Anterior cingulate cortex (tissue), 58 donors: Measurements from ENCODE around the gene USP24.
"Not testable (repeated sequence)": the region's sequence is repeated elsewhere in the genome, so short reads cannot be mapped to it uniquely, and the experiment has no call there.

Source experiments
- DNase-seq, 58 donors: peaks; one replicate each; lab custom pipeline; 2025; lab: John Stamatoyannopoulos, UW

Gene USP24

DNA sequence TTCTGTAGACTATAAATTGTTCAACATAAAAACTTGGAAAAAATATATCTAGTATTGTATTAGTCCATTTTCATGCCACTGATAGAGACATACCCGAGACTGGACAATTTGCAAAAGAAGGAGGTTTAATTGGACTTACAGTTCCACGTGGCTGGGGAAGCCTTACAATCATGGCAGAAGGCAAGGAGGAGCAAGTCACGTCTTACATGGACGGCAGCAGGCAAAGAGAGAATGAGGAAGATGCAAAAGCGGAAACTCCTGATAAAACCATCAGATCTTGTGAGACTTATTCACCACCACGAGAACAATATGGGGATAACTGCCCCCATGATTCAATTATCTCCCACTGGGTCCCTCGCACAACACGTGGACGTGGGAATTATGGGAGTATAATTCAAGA lies 15.4 kb downstream of the USP24 start:
- not testable (repeated sequence) for DNase-seq

DNA sequence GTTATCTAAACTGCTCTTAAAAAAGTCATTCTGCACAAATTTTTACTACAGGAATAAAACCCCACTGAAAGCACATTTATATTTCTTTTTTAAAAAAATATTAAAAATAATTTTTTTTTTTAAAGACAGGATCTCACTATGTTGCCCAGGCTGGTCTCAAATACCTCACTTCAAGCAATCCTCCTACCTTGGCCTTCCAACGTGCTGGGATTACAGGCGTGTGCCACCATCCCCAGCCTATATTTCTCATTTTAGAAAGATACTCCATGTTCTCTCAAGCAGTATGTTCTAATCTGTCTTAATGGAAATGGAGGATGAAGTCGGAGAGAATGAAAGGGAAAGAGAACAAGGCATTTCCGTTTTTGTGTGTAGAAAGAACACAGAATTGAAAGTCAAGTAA lies 17.1 kb downstream of the USP24 start:
- DNase-seq = no peak

DNA sequence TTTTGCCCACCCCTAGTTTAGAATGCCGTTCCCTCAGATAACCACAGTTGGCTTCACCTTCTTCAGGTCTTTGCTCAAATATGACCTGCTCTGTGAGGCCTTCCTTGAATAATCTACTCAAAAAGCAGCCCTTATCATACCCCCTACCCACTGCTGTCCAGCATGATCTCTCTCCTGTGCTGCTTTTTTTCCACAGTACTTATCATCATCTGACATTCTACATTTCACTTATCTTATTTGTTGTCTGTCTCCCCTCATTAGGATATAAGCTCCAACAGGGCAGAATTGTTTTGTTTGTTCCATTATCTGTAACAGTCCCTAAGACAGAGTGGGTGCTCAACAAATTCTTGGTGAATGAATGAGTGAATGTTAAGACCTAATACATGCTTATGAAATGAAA lies 18.1 kb downstream of the USP24 start:
- DNase-seq = no peak

DNA sequence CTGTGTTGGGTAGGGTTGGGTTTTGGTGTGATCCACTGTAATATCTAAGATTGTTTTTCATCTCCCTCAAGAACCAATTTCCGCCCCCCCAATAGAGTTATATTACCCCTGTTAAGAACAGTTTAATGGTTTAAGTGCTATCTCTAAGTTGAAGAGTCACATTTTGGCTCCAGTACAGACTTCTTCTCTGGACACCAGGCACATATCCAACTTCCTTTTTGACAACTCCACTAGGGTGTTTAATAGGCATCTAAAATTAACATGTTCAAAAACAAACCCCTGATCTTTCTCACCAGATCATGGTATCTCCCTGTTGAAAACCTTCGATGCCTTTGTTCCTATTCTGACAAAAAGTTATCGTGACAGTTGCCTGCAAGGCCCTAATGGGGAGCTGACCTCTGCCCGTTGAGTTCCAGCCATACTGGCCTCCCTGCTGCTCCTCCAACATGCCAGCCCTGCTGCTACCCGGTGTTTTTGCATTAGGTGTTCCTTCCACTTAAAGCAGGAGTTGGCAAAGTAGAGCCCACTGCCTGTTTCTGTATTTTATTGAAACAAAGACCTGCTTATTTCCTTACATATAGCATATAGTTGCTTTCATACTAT lies 18.6 kb downstream of the USP24 start:
- no peak for DNase-seq

DNA sequence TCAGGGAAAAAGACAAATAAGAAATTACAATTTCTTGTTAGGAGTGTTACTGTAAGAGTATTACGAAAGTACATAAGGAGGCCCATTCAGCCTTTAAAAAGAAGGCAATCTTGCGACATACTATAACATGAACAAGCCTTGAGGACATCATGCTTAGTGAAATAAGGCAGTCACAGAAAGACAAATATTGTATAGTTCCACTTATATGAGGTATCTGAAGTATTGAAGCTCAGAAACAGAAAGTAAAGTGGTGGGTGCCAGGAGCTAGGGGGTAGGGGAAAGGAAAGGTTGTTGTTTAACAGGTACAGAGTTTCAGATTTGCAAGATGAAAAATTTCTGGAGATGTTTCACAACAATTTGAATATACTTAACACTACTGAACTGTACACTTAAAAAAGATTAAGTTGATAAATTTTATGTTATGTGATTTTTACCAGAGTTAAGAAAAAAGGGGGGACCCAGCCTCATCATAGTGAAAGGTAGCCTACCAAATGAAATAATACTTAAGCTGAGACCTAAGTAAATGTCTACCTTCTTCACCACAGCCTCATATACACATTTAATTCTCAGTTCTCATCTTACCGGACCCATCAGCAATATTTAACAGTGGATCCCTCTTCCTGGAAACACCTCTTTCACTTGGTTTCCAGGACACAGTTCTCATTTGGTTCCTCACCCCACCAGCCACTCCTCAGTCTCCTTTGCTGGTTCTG lies 19.5 kb downstream of the USP24 start:
- no peak for DNase-seq

DNA sequence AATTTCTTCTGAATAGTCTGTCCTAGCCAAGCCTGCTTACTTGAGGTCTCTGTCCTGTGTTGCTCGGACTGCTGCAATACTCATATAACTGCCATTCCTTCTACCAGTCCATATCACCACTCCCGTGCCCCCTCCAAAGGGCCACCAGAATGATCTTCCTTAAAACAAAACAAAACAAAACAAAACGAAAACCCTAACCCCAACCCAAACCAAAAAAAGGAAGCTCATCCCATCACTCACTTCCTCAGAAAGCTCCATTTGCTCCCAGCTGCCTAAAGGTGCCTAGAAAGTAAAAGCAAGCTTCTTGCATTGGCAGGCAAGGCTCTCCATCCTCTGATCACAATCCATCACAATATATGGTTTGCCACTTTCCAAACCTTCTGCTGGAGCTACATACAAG lies 20.3 kb downstream of the USP24 start:
- DNase-seq = no peak

DNA sequence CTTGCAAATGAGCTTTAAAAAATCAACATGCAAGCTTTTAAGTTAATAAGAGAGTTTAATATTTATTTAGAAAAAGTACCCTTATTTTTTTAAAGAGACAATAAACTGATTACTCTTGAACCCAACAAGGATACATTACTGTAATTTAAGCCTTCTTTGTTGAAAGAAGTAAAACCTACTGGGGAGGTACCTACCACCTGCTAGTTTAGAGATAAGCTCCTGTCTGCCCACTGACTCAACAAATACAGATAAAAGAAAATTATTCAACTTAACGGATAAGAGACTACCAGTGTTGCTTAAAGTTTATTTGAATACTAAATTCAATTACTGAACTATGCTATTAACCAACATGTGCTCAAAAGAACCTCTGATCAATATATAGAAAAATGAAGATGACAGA lies 23.1 kb downstream of the USP24 start:
- DNase-seq = no peak

DNA sequence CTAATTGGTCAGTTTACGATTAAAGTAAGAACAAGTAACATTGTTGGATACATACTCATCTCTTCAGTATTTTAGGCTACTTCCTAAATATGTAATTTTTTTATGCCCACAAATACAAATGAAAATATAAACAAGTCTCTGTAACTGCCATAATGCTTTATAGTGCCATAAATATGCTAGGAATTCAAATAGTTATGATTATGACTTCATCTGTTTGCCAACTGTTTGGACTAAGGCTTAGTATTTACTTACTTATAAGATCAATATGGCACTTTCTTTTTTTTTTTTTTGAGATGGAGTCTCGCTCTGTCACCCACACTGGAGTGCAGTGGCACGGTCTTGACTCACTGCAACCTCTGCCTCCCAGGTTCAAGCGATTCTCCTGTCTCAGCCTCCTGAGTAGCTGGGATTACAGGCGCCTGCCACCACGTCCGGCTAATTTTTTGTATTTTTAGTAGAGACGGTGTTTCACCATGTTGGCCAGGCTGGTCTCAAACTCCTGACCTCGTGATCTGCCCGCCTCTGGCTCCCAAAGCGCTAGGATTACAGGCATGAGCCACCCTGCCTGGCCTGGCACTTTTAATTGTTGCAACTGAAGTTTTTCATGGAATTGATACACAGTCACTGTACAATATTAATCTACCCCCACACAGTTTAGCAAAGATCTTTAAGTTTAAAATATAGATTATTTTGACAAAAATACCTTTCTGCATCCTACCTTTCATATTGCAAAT lies 23.8 kb downstream of the USP24 start:
- not testable (repeated sequence) for DNase-seq

DNA sequence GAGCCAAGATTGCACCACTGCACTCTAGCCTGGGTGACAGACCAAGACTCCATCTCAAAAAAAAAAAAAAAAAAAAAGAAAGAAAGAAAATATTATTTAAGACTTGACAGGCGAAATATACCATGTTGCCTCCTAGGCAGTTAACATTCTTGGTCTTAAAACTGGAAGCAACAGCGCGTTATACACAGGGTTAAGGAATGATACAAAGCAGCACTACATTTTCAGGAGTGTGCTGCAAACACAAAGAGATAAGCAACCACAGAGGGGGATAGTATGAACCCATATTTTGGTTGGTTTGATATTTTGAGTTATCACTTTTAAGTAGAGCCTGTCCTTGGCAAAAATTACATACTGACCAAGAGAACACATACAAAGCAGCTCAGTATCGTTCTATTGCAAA lies 25.1 kb downstream of the USP24 start:
- DNase-seq = no peak

DNA sequence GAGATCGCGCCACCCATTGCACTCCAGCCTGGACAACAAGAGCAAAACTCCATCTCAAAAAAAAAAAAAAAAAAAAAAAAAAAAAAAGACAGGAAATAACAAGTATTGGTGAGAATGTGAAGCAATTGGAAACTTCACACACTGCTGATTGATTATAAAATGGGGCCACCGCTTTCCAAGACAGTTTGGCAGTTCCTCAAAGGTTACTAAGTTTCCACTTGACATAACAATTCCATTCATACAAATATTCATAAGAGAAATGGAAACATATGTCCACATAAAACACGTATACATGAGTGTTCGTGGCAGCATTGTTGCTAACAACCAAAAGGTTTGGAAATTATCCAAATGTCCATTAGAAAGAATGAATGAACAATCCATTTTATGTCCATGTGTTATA lies 26.3 kb downstream of the USP24 start:
- no peak for DNase-seq

DNA sequence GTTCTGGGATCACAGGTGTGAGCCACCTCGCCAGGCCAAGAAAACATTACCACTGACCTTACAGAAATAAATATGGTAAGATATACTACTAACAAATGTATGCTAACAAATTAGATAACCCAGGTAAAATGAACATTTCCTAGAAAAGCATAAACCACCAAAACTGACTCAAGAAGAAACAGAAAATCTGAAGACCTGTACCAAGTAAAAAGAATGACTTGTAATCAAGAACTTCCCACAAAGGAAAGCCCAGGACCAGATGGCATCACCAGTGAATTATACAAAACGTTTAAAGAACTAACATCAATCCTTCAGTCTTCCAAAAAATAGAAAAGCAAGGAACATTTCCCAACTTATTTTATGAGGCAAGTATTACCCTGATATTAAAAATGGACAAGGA lies 29.3 kb downstream of the USP24 start:
- no peak for DNase-seq

DNA sequence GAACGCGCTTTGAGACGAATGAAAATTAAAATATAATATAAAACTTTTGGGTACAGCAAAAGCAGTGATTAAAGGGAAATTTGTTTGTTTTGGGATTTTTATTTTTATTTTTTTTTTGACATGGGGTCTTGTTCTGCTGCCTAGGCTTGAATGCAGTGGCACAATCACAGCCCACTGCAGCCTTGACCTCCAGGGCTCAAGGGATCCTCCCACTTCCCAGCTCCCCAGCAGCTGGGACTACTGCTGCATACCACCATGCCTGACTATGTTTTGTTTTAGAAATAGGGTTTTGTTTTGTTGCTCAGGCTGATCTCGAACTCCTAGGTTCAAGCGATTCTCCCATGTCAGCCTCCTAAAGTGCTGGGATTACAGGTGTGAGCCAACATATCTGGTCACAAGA lies 30.3 kb downstream of the USP24 start:
- DNase-seq = no peak

DNA sequence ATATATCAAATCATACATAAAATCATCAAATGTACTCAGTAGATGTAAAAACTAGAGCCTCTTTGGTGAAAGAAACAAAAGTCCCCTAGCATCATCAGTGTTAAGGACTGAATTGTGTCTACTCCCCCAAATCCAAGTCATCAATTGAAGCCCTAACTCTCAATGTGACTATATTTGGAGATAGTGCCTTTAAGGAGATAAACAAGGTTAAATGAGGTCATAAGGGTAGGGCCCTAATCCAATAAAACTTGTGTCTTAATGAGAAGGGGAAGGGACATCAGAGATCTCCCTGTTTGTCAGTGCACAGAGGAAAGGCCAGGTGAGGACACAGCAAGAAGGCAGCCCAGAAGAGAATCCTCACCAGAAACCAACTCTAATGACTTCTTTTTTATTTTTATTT lies 33.5 kb downstream of the USP24 start:
- DNase-seq = no peak

DNA sequence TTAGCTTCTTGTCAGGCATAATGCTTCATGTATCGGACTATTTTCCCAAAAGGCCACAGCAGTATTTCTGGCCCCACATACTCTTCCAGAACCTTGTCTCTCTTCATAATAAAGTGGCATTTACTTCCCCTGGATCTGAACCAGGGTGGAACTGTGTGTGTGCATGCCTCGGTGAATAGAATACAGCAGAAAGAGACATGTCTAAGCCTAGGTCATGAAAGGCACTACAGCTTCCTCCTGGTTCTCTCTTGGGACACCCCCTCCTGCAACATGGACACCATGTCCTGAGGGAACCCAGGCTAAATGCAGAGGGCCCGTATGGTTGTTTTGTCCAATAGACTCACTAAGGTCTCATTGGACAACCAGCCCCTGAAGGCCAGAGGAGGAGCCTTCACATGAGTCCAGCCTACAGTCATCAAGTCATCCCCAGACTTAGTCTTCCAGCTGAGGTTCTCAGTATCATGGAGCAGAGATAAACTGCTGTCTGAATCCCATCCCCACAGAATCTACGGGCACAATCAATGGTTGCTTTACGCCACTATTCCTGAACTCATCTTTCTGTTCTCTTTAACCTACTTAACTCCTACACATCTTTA lies 35.0 kb downstream of the USP24 start:
- DNase-seq = no peak

DNA sequence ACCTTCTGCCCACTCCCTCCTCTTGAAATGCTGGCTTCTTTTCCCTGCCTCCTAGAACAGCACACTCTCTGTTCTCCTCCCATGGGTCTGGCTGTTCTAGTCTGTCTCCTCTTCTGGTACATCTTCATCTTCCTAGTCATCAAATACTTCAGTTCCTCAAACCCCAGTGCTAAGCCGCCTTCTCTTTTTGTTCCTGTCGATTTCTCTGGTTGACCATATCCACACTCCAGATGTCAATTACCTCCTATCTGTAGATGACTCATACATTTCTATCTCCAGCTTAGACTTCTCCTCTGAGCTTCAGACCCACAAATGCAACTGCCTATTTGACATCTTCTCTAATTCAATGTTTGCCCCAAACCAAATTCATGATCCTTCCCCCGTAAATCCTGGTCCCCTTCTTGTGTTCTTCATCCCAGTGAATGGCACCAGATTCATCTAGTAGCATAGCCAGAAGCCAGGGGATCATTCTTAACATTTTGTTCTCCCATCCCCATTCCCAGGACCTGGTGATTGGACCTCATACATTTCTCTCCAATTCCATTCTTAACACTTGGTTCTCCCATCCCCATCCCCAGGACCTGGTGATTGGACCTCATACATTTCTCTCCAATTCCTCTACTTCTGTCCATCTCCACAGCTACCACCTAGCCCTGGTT lies 35.9 kb downstream of the USP24 start:
- DNase-seq = no peak

DNA sequence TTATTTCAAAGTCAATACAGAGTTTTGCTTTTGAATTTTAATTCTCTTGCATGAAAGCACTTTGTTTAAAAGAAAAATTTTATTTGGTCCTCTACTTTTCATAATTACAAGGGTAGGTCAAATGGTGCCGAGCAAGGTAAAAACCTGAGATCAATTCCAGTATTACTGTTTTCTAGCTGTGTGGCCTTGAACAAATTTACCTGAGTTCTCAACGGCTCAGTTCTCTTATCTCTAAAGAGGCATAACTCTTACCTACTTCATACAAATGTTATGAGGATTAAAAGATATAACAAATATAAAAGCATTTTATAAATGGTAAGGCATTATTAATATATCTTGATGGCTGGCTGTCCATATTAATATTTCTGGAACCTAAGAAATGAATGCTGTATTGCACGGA lies 42.5 kb downstream of the USP24 start:
- no peak for DNase-seq

DNA sequence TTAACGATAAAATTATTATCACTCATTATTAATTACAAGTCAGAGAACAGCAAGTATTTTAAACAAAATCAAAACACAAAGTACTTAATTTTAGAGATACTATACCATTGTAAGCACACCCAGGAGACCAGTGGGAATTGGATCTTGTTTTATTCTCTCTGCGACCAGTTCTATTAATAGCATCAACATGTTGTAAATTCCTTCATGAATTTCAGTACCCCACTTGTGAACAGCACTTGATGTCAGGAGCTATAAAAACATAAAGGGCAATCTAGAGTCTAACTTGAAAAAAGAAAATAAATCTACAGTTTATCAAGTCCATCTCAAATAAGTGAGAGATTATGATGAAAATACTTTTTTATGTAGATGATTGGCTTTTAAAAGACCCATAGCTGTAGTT lies 42.9 kb downstream of the USP24 start:
- no peak for DNase-seq

DNA sequence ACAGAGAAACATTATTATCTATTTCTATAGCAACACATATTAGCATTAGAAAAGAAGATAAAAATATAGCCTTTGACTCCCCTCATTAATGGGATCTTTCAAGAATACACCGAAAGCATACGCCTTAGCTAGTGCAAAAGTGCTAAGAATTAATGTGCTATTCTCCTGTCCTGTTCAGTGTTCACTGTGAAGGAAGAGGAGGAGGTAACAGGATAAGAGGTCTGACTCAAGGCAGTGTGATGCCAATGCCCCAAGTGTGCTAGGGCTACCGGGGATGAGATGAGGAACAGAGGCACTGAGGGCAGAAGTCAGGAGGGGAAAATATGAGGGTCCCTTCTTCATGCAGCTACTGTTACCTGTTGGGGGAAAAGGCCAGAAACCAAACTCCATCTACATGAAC lies 43.5 kb downstream of the USP24 start:
- DNase-seq = no peak

DNA sequence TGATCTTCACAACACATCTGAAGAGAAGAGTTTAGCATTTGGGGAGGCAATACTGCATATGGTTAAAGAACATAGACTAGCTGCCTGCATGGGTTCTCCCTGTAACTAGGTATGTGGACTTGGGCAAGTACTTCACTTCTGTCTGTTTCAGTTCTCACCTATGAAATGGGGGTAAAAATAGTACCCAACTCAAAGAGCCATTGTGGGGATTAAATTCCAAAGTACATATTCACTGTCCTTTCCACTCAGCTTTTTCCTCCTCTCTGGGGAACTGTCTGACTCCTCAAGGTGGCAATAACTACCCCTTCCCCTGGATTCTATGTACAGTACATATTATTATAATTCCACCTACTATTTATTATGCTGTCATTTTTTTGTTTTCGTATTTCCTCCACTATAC lies 44.7 kb downstream of the USP24 start:
- no peak for DNase-seq

DNA sequence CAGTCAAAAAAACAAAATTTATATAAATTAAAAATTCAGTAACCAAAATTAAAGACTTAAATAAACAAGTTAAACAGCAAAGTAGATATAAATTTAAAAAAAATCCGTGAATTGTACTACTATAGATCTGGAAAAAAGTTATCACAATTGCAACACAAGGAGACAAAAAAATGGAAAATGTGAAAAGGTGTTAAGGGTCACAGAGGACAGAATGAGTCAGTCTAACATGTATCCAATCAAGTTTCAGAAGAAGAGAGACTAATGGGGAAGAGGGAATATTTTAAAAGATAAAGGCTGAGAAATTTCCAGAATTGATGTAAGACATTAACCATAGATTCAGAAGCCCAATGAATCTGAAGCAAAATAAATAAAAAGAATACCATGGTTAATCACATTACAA lies 46.0 kb downstream of the USP24 start:
- no peak for DNase-seq

DNA sequence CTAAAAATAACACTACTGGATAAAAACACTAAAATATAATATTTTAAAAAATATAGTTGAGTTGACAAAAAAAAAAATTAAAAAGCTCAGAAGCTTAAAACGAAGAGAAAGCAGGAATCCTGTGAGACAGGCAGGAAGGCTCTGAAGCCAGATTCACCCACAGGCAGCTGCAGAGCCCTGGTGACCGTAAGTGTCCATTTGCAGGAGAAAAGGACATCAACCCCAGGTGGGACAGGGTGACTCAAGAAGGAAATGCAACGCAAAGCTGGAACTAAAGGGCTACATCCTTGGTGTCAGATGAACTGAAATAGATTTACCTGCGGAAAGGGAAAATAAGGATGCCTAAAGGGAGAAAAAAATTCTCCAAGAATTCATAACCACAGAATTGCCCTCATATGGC lies 46.8 kb downstream of the USP24 start:
- DNase-seq = no peak
